HepG2 (cell line): ENCODE data around the gene MRPS17. TPM values are rescaled to one million over a fixed set of nuclear protein-coding genes. Genes with fewer than 3 reads are reported as not detected.

Source experiments
- CEBPB ChIP-seq: IDR thresholded peaks from 2 replicates; pipeline ENCODE4 v1.6.1; 2011; ENCODE audit warnings: low read depth, low read length, improper control_type of control experiment, borderline replicate concordance
- FOXO1 ChIP-seq: sonication (generic); formaldehyde crosslinking; IDR thresholded peaks from 2 replicates; pipeline ENCODE4 v1.4.0; 2020; ENCODE audit warnings: missing genetic modification reagents
- HNF1B ChIP-seq: sonication (generic); formaldehyde crosslinking; IDR thresholded peaks from 2 replicates; pipeline ENCODE4 v1.5.1; 2020; ENCODE audit warnings: mild to moderate bottlenecking, moderate library complexity, missing genetic modification reagents
- JUN ChIP-seq: sonication (generic); formaldehyde crosslinking; IDR thresholded peaks from 2 replicates; pipeline ENCODE4 v1.4.0; 2020; ENCODE audit warnings: mild to moderate bottlenecking, missing genetic modification reagents
- KIAA2018 ChIP-seq: sonication (generic); formaldehyde crosslinking; IDR thresholded peaks from 2 replicates; pipeline ENCODE4 v1.5.0; 2020; ENCODE audit warnings: mild to moderate bottlenecking, missing genetic modification reagents, borderline replicate concordance
- MAX ChIP-seq: IDR thresholded peaks from 2 replicates; pipeline ENCODE4 v1.6.1; 2012; ENCODE audit warnings: inconsistent platforms
- SKIL ChIP-seq: sonication (generic); formaldehyde crosslinking; IDR thresholded peaks from 2 replicates; pipeline ENCODE4 v1.8.0; 2022; ENCODE audit warnings: missing genetic modification reagents, mild to moderate bottlenecking, moderate library complexity, borderline replicate concordance
- TCF7L2 ChIP-seq: IDR thresholded peaks from 2 replicates; pipeline ENCODE4 v1.6.1; 2011; ENCODE audit warnings: mild to moderate bottlenecking, low read depth, low read length, moderate library complexity
- U2AF1 ChIP-seq: fragments of 200-400 bp; formaldehyde crosslinking; optimal IDR thresholded peaks from 2 replicates; pipeline ENCODE3; 2017; ENCODE audit warnings: mild to moderate bottlenecking, low read depth, low read length
- ZBTB25 ChIP-seq: IDR thresholded peaks from 2 replicates; pipeline ENCODE4 v1.6.1; 2018; ENCODE audit warnings: missing genetic modification reagents
- ZBTB7A ChIP-seq: sonication (generic); formaldehyde crosslinking; IDR thresholded peaks from 2 replicates; pipeline ENCODE4 v1.8.0; 2022; ENCODE audit warnings: mild to moderate bottlenecking, missing genetic modification reagents
- ZNF225 ChIP-seq: sonication (generic); formaldehyde crosslinking; IDR thresholded peaks from 2 replicates; pipeline ENCODE4 v1.4.0; 2020; ENCODE audit warnings: mild to moderate bottlenecking, missing genetic modification reagents
- ZNF232 ChIP-seq: sonication (generic); formaldehyde crosslinking; IDR thresholded peaks from 2 replicates; pipeline ENCODE4 v1.4.0; 2020; ENCODE audit warnings: missing genetic modification reagents, borderline replicate concordance
- ZNF446 ChIP-seq: sonication (generic); formaldehyde crosslinking; IDR thresholded peaks from 2 replicates; pipeline ENCODE4 v1.5.0; 2020; ENCODE audit warnings: mild to moderate bottlenecking, missing genetic modification reagents
- ZNF501 ChIP-seq: sonication (generic); formaldehyde crosslinking; IDR thresholded peaks from 2 replicates; pipeline ENCODE4 v1.5.1; 2020; ENCODE audit warnings: mild to moderate bottlenecking, moderate library complexity, missing genetic modification reagents
- ZNF616 ChIP-seq: sonication (generic); formaldehyde crosslinking; IDR thresholded peaks from 2 replicates; pipeline ENCODE4 v1.5.0; 2020; ENCODE audit warnings: low read depth, mild to moderate bottlenecking, missing genetic modification reagents
- polyA plus RNA-seq, 8 experiments: library from polyadenylated mRNA; depleted of rRNA in 3 of 8; stranded (reverse) in 7 of 8; unstranded in 1 of 8; fragments of >200 nt; fragmentation: Illumina TruSeq in 4 of 8; extraction: Trizol in 4 of 8; gene quantifications; 2 replicates each; pipeline versions ENCODE4 v1.2.1 to v1.2.3, GENCODE V29; 2011 to 2016; ENCODE audit warnings: low read depth in 4 of 8, missing spikeins in 1 of 8, mixed read lengths in 1 of 8; ENCODE audit not compliant: insufficient read depth in 1 of 8
- total RNA-seq, 5 experiments: library from RNA; depleted of rRNA; stranded (reverse); fragments of >200 nt; fragmentation: Illumina TruSeq; extraction: Trizol; gene quantifications; 2 replicates each; pipeline ENCODE4 v1.2.3, GENCODE V29; 2016; ENCODE audit warnings: low read depth in 1 of 5

MRPS17 gene
- total and polyA plus RNA-seq, 2 of the 13 experiments (the other 11 are each of a cell fraction or from before 2014, with no cell fraction given), result 14.9 to 31.3 TPM

- TF ChIP-seq CEBPB, result peak; percentile 62; the same call in 1 of the 2 replicates
- TF ChIP-seq ZNF232 (CRISPR knock-in tag), result no peak
- TF ChIP-seq TCF7L2, result no peak
- no peak for TF ChIP-seq ZBTB7A
- 0 out of 2 replicates have a peak, but pooled peaks have one; percentile 30 for TF ChIP-seq JUN (CRISPR knock-in tag)
- TF ChIP-seq MAX, result peak; percentile 73; the same call in 1 of the 2 replicates
- peak; percentile 78 for TF ChIP-seq HNF1B (CRISPR knock-in tag)
- no peak for TF ChIP-seq KIAA2018 (CRISPR knock-in tag)
- TF ChIP-seq FOXO1 (CRISPR knock-in tag), result 0 out of 2 replicates have a peak, but pooled peaks have one; percentile 25
- no peak for TF ChIP-seq ZNF225 (CRISPR knock-in tag)
- no peak for TF ChIP-seq U2AF1
- TF ChIP-seq ZBTB25 (CRISPR knock-in tag), result no peak
- 0 out of 2 replicates have a peak, but pooled peaks have one; percentile 64 for TF ChIP-seq SKIL
- no peak for TF ChIP-seq ZNF446
- no peak for TF ChIP-seq ZNF616 (CRISPR knock-in tag)
- peak; percentile 68 for TF ChIP-seq ZNF501 (CRISPR knock-in tag)
Observed at GRCh38 chr7:55996856-55997500, 45.3 kb downstream of the MRPS17 start (continued).
